ENCODE data around the gene PACSIN1. TPM values are rescaled to one million over a fixed set of nuclear protein-coding genes. Genes with fewer than 3 reads are reported as not detected.
A peak's percentile ranks its signal among the peaks of the same experiment; 100 is the strongest.

PACSIN1 gene
- total RNA-seq, 4 donors from 2014 or later: not detected

- Histone ChIP-seq H3K27me3 (no peaks in the 10 kb centered on the region), H3K36me3 (no peaks in the 10 kb centered on the region), H3K4me3 (no peak overlapping the region), H3K4me1 (no peaks in the 10 kb centered on the region), H3K9me3 (no peaks in the 10 kb centered on the region), H3K27ac (no peak overlapping the region)
- no peak for TF ChIP-seq POLR2A (IDR thresholded peaks at IDR 0.05)
- TF ChIP-seq, protein P1, sequence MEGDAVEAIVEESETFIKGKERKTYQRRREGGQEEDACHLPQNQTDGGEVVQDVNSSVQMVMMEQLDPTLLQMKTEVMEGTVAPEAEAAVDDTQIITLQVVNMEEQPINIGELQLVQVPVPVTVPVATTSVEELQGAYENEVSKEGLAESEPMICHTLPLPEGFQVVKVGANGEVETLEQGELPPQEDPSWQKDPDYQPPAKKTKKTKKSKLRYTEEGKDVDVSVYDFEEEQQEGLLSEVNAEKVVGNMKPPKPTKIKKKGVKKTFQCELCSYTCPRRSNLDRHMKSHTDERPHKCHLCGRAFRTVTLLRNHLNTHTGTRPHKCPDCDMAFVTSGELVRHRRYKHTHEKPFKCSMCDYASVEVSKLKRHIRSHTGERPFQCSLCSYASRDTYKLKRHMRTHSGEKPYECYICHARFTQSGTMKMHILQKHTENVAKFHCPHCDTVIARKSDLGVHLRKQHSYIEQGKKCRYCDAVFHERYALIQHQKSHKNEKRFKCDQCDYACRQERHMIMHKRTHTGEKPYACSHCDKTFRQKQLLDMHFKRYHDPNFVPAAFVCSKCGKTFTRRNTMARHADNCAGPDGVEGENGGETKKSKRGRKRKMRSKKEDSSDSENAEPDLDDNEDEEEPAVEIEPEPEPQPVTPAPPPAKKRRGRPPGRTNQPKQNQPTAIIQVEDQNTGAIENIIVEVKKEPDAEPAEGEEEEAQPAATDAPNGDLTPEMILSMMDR (IDR thresholded peaks at IDR 0.05): no peak
- intact Hi-C loops (cut with DNase I): no loop called here
- no peak for DNase-seq
- 85 to 87% methylated on average over 5 of the region's 7 CpGs for WGBS, 2 donors
These were observed 112.8 kb downstream of the PACSIN1 start for GRCh38 chr6:34578445-34579262.

DNA sequence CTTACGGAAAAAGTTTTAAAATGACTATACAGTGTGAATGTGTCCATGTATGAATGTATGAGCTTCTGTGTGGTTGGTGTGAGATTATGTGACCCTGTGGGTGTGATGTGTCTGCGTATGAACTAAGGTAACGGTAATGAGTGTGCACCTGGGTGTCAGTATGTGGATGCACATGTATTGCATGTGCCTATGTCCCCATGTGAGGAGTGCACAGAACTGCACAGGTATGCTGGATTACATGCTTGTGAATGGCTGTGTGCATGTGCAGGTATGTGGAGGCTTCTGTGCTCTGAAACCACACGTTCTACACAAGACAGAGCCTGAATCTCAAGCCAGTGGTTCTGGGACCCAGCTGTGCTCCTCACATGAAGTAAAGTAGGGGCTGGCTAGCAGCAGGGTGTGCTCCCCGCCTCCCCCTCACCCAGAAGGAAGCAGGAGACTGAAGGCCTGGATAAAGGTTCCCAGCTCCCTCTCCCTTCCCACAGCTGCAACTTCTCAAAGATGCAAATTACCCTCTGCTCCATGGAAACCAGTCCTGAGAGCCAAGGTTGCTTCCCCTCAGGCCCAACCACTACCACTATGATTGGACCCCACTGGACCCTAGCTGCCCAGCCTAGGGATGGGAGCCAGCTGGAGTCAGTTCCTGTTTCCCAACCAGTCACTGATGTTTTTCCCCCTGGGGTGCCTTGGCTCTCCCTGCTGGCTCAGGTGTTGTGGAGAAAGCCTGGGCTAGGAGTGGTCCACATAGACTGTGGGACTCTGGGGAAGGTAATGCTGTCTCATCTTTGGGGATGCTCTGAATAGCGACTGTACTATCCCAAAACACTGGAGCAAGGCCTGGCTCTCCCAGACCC, 115.1 kb downstream of the PACSIN1 start:
- H3K36me3 ChIP-seq: no peaks in the 10 kb centered on the region
- H3K27ac ChIP-seq: no peak overlapping the region
- no peaks in the 10 kb centered on the region for H3K9me3 ChIP-seq
- WGBS, 2 donors: 82 to 84% methylated on average over 5 of the region's 6 CpGs
- no peak for TF ChIP-seq POLR2A (IDR thresholded peaks at IDR 0.05)
- TF ChIP-seq, protein P1 (IDR thresholded peaks at IDR 0.05): no peak
- no peak overlapping the region for H3K4me3 ChIP-seq
- H3K27me3 ChIP-seq: no peaks in the 10 kb centered on the region
- intact Hi-C loops (cut with DNase I): no loop called here
- H3K4me1 ChIP-seq: peaks cover 0 to 13% (median 5%) of the 10 kb centered on the region in 3 donors
- DNase-seq: no peak

DNA sequence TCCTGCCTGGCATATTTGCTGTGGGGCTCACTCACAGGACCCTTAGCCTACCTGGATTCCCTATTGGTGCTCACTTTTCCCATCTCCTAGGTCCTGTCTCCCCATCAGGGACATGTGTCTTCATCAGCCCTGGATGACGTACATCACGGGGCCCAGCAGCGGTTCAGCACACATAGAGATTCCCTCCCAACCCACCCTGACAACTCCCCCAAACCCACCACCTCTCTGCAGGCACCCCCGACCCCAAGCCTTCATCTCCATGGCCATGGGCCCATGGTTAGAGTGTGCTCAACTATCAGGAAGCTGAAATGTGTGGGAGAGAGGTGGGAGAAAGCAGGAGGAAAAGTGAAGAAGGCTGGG, 115.7 kb downstream of the PACSIN1 start:
- no peak for DNase-seq
- no peaks in the 10 kb centered on the region for H3K27me3 ChIP-seq
- TF ChIP-seq, protein P1 (IDR thresholded peaks at IDR 0.05): no peak
- no peak for TF ChIP-seq POLR2A (IDR thresholded peaks at IDR 0.05)
- peaks cover 0 to 4% (median 0%) of the 10 kb centered on the region in 3 donors for H3K36me3 ChIP-seq
- H3K27ac ChIP-seq: no peak overlapping the region
- intact Hi-C loops (cut with DNase I): no loop called here
- H3K4me3 ChIP-seq: no peak overlapping the region
- H3K9me3 ChIP-seq: no peaks in the 10 kb centered on the region
- WGBS, 2 donors: 100% methylated on average over 2 to 4 of the region's 4 CpGs
- H3K4me1 ChIP-seq: peaks cover 0 to 19% (median 5%) of the 10 kb centered on the region in 3 donors

GRCh38 chr6:34583461-34583860, 117.6 kb downstream of the PACSIN1 start:
- no peak for TF ChIP-seq POLR2A (IDR thresholded peaks at IDR 0.05)
- TF ChIP-seq, protein P1 (IDR thresholded peaks at IDR 0.05): peak in 1 of 6 experiments; percentile 33
- no peak overlapping the region for H3K27ac ChIP-seq
- no peaks in the 10 kb centered on the region for H3K27me3 ChIP-seq
- peaks cover 0 to 30% (median 5%) of the 10 kb centered on the region in 3 donors for H3K4me1 ChIP-seq
- WGBS, 2 donors: no CpG with 5 or more reads among the region's 6 CpGs
- no peaks in the 10 kb centered on the region for H3K9me3 ChIP-seq
- H3K36me3 ChIP-seq: peaks cover 0 to 22% (median 6%) of the 10 kb centered on the region in 3 donors
- no peak for DNase-seq
- intact Hi-C loops (cut with DNase I): no loop called here
- H3K4me3 ChIP-seq: no peak overlapping the region
